ENCODE measurements around the gene SGTB. TPM values are rescaled to one million over a fixed set of nuclear protein-coding genes. Genes with fewer than 3 reads are reported as not detected.

The SGTB gene
- total RNA-seq, 1 experiment from 2014 or later = 9.2 TPM

GRCh38 chr5:65765582-65765981 is 43.7 kb upstream of the SGTB start:
- Histone ChIP-seq H3K27ac (ENCODE audit: low read length) (no peak overlapping the region), H3K4me1 (ENCODE audit: control insufficient read depth, insufficient read depth, low read length) (no peaks in the 10 kb centered on the region), H3K36me3 (ENCODE audit: control insufficient read depth, insufficient read depth, low read length) (0 out of 2 replicates have a peak, but pooled peaks cover 3% of the 10 kb centered on the region), H3K9me3 (ENCODE audit: control insufficient read depth, insufficient read depth, low read depth, low read length) (no peaks in the 10 kb centered on the region), H3K27me3 (ENCODE audit: control insufficient read depth, insufficient read depth, low read length) (no peaks in the 10 kb centered on the region), H3K4me3 (ENCODE audit: low read depth in 2 of 2, low read length in 2 of 2) (no peak overlapping the region)
- BruUV-seq (replicated peaks) = no TSS peak
- ATAC-seq = no peak
- no peak for DNase-seq (ENCODE audit: low read depth, low spot score)
- intact Hi-C loops (cut with micrococcal nuclease; ENCODE audit: unreplicated experiment) = no loop called here
- CTCF ChIA-PET = no interaction called here
- TF ChIP-seq TCF7L2 (IDR thresholded peaks at IDR 0.05; ENCODE audit: low read depth, low read length) (no peak), REST (IDR thresholded peaks at IDR 0.05; ENCODE audit: insufficient read depth in 1 of 2, low read depth in 2 of 2, low read length in 1 of 2) (no peak), SIN3A (IDR thresholded peaks at IDR 0.05; ENCODE audit: borderline replicate concordance, insufficient read depth, low read depth, low read length) (no peak), CTCF (IDR thresholded peaks at IDR 0.05) (no peak), POLR2AphosphoS5 (IDR thresholded peaks at IDR 0.05; ENCODE audit: low read depth, low read length) (no peak)
- in situ Hi-C loops (cut with HindIII; ENCODE audit: low pct_unique_long_range_greater_than_20kb, low sequenced_read_pairs) = no loop called here
- POLR2A ChIA-PET = interaction anchor here (0.6 kb wide), 1 partner anchor 26 kb away, joined by 3 read pairs; no protein-coding TSS in a partner anchor

- no peak for TF ChIP-seq REST (IDR thresholded peaks at IDR 0.05; ENCODE audit: insufficient read depth in 1 of 2, low read depth in 2 of 2, low read length in 1 of 2)
- TF ChIP-seq SIN3A (IDR thresholded peaks at IDR 0.05; ENCODE audit: borderline replicate concordance, insufficient read depth, low read depth, low read length) = no peak
- no peak for TF ChIP-seq TCF7L2 (IDR thresholded peaks at IDR 0.05; ENCODE audit: low read depth, low read length)
- TF ChIP-seq CTCF (IDR thresholded peaks at IDR 0.05) = no peak
- TF ChIP-seq POLR2AphosphoS5 (IDR thresholded peaks at IDR 0.05; ENCODE audit: low read depth, low read length) = no peak
- BruUV-seq (replicated peaks) = no TSS peak
- ATAC-seq (no peak), DNase-seq (ENCODE audit: low read depth, low spot score) (no peak)
- H3K27me3 ChIP-seq (ENCODE audit: control insufficient read depth, insufficient read depth, low read length) = no peaks in the 10 kb centered on the region
- intact Hi-C loops (cut with micrococcal nuclease; ENCODE audit: unreplicated experiment) (no loop called here), in situ Hi-C loops (cut with HindIII; ENCODE audit: low pct_unique_long_range_greater_than_20kb, low sequenced_read_pairs) (no loop called here)
- ChIA-PET POLR2A (no interaction called here), CTCF (no interaction called here)
- H3K36me3 ChIP-seq (ENCODE audit: control insufficient read depth, insufficient read depth, low read length) = no peaks in the 10 kb centered on the region
- H3K27ac ChIP-seq (ENCODE audit: low read length) = no peak overlapping the region
- no peaks in the 10 kb centered on the region for H3K9me3 ChIP-seq (ENCODE audit: control insufficient read depth, insufficient read depth, low read depth, low read length)
- H3K4me1 ChIP-seq (ENCODE audit: control insufficient read depth, insufficient read depth, low read length) = no peaks in the 10 kb centered on the region
- no peak overlapping the region for H3K4me3 ChIP-seq (ENCODE audit: low read depth in 2 of 2, low read length in 2 of 2)
Observed at GRCh38 chr5:65762234-65762633, 40.3 kb upstream of the SGTB start.
